BLaER1 treated with 17β-estradiol and CSF1 and Interleukin-3, amounts not matched to agents 10 nM and 100 nM (cell line): ENCODE results near the gene CHN1.

Experiments used
- H3K27ac ChIP-seq, 11 experiments: shearing (Covaris generic); formaldehyde crosslinking; 2 replicates each; pipeline ENCODE4 v1.8.1; 2022
- H3K27me3 ChIP-seq, 11 experiments: shearing (Covaris generic); formaldehyde crosslinking; 2 replicates each; pipeline ENCODE4 v1.8.1; 2022
- H3K36me3 ChIP-seq, 11 experiments: shearing (Covaris generic); formaldehyde crosslinking; 2 replicates each; pipeline ENCODE4 v1.8.1; 2022
- H3K4me1 ChIP-seq, 10 experiments: shearing (Covaris generic); formaldehyde crosslinking; 2 replicates each; pipeline ENCODE4 v1.8.1; 2022
- H3K4me2 ChIP-seq, 11 experiments: shearing (Covaris generic); formaldehyde crosslinking; 2 replicates each; pipeline ENCODE4 v1.8.1; 2022
- H3K4me3 ChIP-seq, 10 experiments: shearing (Covaris generic); formaldehyde crosslinking; 2 replicates each; pipeline ENCODE4 v1.8.1; 2022
- H3K9ac ChIP-seq, 11 experiments: shearing (Covaris generic); formaldehyde crosslinking; 2 replicates each; pipeline ENCODE4 v1.8.1; 2022
- H3K9me3 ChIP-seq, 11 experiments: shearing (Covaris generic); formaldehyde crosslinking; replicated peaks in 1 of 11; 2 replicates each; pipeline ENCODE4 v1.8.1; 2022
- H4K20me1 ChIP-seq, 11 experiments: shearing (Covaris generic); formaldehyde crosslinking; 2 replicates each; pipeline ENCODE4 v1.8.1; 2022
- Cebpa-rat ChIP-seq, 11 experiments: shearing (Covaris generic); IDR thresholded peaks; 2 replicates each; pipeline ENCODE4 v1.8.1; 2022

CHN1 gene

GRCh38 chr2:174888146-174888545 is 117.0 kb downstream of the CHN1 start:
- Histone ChIP-seq H3K4me3 (no peak overlapping the region), H3K4me1 (no peaks in the 10 kb centered on the region), H3K27ac (no peak overlapping the region), H4K20me1 (no peaks in the 10 kb centered on the region), H3K9me3 (peaks cover 0 to 7% (median 0%) of the 10 kb centered on the region in 11 experiments; a peak in 3 of 22 replicates), H3K9ac (no peak overlapping the region), H3K27me3 (no peaks in the 10 kb centered on the region), H3K4me2 (no peak overlapping the region), H3K36me3 (no peaks in the 10 kb centered on the region)
- TF ChIP-seq Cebpa-rat (IDR thresholded peaks at IDR 0.05) = no peak

GRCh38 chr2:174882416-174882815 is 122.8 kb downstream of the CHN1 start:
- Histone ChIP-seq H3K4me1 (no peaks in the 10 kb centered on the region), H3K36me3 (no peaks in the 10 kb centered on the region), H3K4me3 (no peak overlapping the region), H4K20me1 (no peaks in the 10 kb centered on the region), H3K9ac (no peak overlapping the region), H3K27me3 (no peaks in the 10 kb centered on the region), H3K27ac (no peak overlapping the region), H3K9me3 (peaks cover 0 to 7% (median 0%) of the 10 kb centered on the region in 11 experiments; a peak in 3 of 22 replicates), H3K4me2 (no peak overlapping the region)
- TF ChIP-seq Cebpa-rat (IDR thresholded peaks at IDR 0.05) = no peak

- no peak overlapping the region for H3K4me3 ChIP-seq
- no peak overlapping the region for H3K27ac ChIP-seq
- H3K27me3 ChIP-seq = no peaks in the 10 kb centered on the region
- no peaks in the 10 kb centered on the region for H3K36me3 ChIP-seq
- no peak overlapping the region for H3K9ac ChIP-seq
- no peaks in the 10 kb centered on the region for H4K20me1 ChIP-seq
- no peak overlapping the region for H3K4me2 ChIP-seq
- no peak for TF ChIP-seq Cebpa-rat (IDR thresholded peaks at IDR 0.05)
- H3K4me1 ChIP-seq = no peaks in the 10 kb centered on the region
- H3K9me3 ChIP-seq = peaks cover 0 to 7% (median 0%) of the 10 kb centered on the region in 11 experiments; a peak in 3 of 22 replicates
Observed at GRCh38 chr2:174881678-174882077, 123.5 kb downstream of the CHN1 start.

- TF ChIP-seq Cebpa-rat (IDR thresholded peaks at IDR 0.05) = no peak
- Histone ChIP-seq H3K27ac (no peak overlapping the region), H3K9ac (no peak overlapping the region), H3K4me3 (no peak overlapping the region), H3K4me2 (no peak overlapping the region), H3K4me1 (no peaks in the 10 kb centered on the region), H3K27me3 (no peaks in the 10 kb centered on the region), H3K9me3 (no peaks in the 10 kb centered on the region), H3K36me3 (no peaks in the 10 kb centered on the region), H4K20me1 (no peaks in the 10 kb centered on the region)
Observed at GRCh38 chr2:174878537-174879147, 126.5 kb downstream of the CHN1 start.

GRCh38 chr2:174877751-174878150 is 127.4 kb downstream of the CHN1 start:
- Histone ChIP-seq H3K9me3 (no peaks in the 10 kb centered on the region), H3K27ac (no peak overlapping the region), H3K36me3 (no peaks in the 10 kb centered on the region), H3K27me3 (no peaks in the 10 kb centered on the region), H4K20me1 (no peaks in the 10 kb centered on the region), H3K4me3 (no peak overlapping the region), H3K4me1 (no peaks in the 10 kb centered on the region), H3K9ac (no peak overlapping the region), H3K4me2 (no peak overlapping the region)
- TF ChIP-seq Cebpa-rat (IDR thresholded peaks at IDR 0.05) = no peak

GRCh38 chr2:174877301-174877700 is 127.9 kb downstream of the CHN1 start:
- no peak overlapping the region for H3K27ac ChIP-seq
- H3K4me1 ChIP-seq = no peaks in the 10 kb centered on the region
- H3K9me3 ChIP-seq = no peaks in the 10 kb centered on the region
- no peaks in the 10 kb centered on the region for H4K20me1 ChIP-seq
- TF ChIP-seq Cebpa-rat (IDR thresholded peaks at IDR 0.05) = no peak
- no peaks in the 10 kb centered on the region for H3K27me3 ChIP-seq
- no peak overlapping the region for H3K4me3 ChIP-seq
- H3K36me3 ChIP-seq = no peaks in the 10 kb centered on the region
- no peak overlapping the region for H3K9ac ChIP-seq
- no peak overlapping the region for H3K4me2 ChIP-seq

- Histone ChIP-seq H3K9me3 (no peaks in the 10 kb centered on the region), H3K4me1 (no peaks in the 10 kb centered on the region), H3K27ac (no peak overlapping the region), H3K27me3 (no peaks in the 10 kb centered on the region), H3K4me3 (no peak overlapping the region), H4K20me1 (no peaks in the 10 kb centered on the region), H3K4me2 (no peak overlapping the region), H3K9ac (no peak overlapping the region), H3K36me3 (no peaks in the 10 kb centered on the region)
- no peak for TF ChIP-seq Cebpa-rat (IDR thresholded peaks at IDR 0.05)
Observed at GRCh38 chr2:174874085-174874484, 131.1 kb downstream of the CHN1 start.

- Histone ChIP-seq H3K9ac (no peak overlapping the region), H3K36me3 (no peaks in the 10 kb centered on the region), H3K4me1 (no peaks in the 10 kb centered on the region), H3K4me2 (no peak overlapping the region), H4K20me1 (no peaks in the 10 kb centered on the region), H3K9me3 (no peaks in the 10 kb centered on the region), H3K4me3 (no peak overlapping the region), H3K27me3 (no peaks in the 10 kb centered on the region), H3K27ac (no peak overlapping the region)
- TF ChIP-seq Cebpa-rat (IDR thresholded peaks at IDR 0.05) = no peak
Observed at GRCh38 chr2:174873471-174873870, 131.7 kb downstream of the CHN1 start.

- Histone ChIP-seq H3K36me3 (no peaks in the 10 kb centered on the region), H4K20me1 (no peaks in the 10 kb centered on the region), H3K9me3 (no peaks in the 10 kb centered on the region), H3K9ac (no peak overlapping the region), H3K4me1 (no peaks in the 10 kb centered on the region), H3K4me3 (no peak overlapping the region), H3K27ac (no peak overlapping the region), H3K27me3 (no peaks in the 10 kb centered on the region), H3K4me2 (no peak overlapping the region)
- TF ChIP-seq Cebpa-rat (IDR thresholded peaks at IDR 0.05) = no peak
Observed at GRCh38 chr2:174870787-174871186, 134.4 kb downstream of the CHN1 start.

- Histone ChIP-seq H3K27me3 (no peaks in the 10 kb centered on the region), H3K36me3 (no peaks in the 10 kb centered on the region), H3K9me3 (no peaks in the 10 kb centered on the region), H3K4me2 (no peak overlapping the region), H3K4me1 (no peaks in the 10 kb centered on the region), H3K27ac (no peak overlapping the region), H3K9ac (no peak overlapping the region), H3K4me3 (no peak overlapping the region), H4K20me1 (no peaks in the 10 kb centered on the region)
- no peak for TF ChIP-seq Cebpa-rat (IDR thresholded peaks at IDR 0.05)
Observed at GRCh38 chr2:174868878-174869277, 136.3 kb downstream of the CHN1 start.
